ENCODE measurements around the gene VGLL2. TPM values are rescaled to one million over a fixed set of nuclear protein-coding genes. Genes with fewer than 3 reads are reported as not detected.

VGLL2 gene
- total and polyA plus RNA-seq, 10 donors = not detected

GRCh38 chr6:117306227-117306790, 41.0 kb downstream of the VGLL2 start:
- no peak for DNase-seq
- TF ChIP-seq POLR2A (IDR thresholded peaks at IDR 0.05) = no peak
- TF ChIP-seq CTCF (IDR thresholded peaks at IDR 0.05 in 8 of 11, conservative IDR thresholded peaks at IDR 0.05 in 3 of 11) = no peak
- TF ChIP-seq POLR2AphosphoS5 (IDR thresholded peaks at IDR 0.05) = no peak
- Histone ChIP-seq H3K36me3 (no peaks in the 10 kb centered on the region), H3K4me3 (no peak overlapping the region), H3K27me3 (replicated peaks in 1 of 7) (no peaks in the 10 kb centered on the region), H3K27ac (no peak overlapping the region), H3K9me3 (no peaks in the 10 kb centered on the region), H3K4me1 (no peaks in the 10 kb centered on the region)
- intact Hi-C loops (cut with DNase I; ENCODE audit: low total_unique reads) = no loop called here
- 67 to 85% (median 81%) methylated on average over 3 of the region's 3 CpGs for WGBS, 5 donors

GRCh38 chr6:117307655-117308054, 42.3 kb downstream of the VGLL2 start:
- no peak overlapping the region for H3K4me3 ChIP-seq
- TF ChIP-seq CTCF (IDR thresholded peaks at IDR 0.05 in 8 of 11, conservative IDR thresholded peaks at IDR 0.05 in 3 of 11) (no peak), POLR2A (IDR thresholded peaks at IDR 0.05) (no peak), POLR2AphosphoS5 (IDR thresholded peaks at IDR 0.05) (no peak)
- DNase-seq = no peak
- intact Hi-C loops (cut with DNase I; ENCODE audit: low total_unique reads) = no loop called here
- WGBS, 5 donors = 84 to 97% (median 95%) methylated on average over 3 of the region's 3 CpGs
- H3K9me3 ChIP-seq = no peaks in the 10 kb centered on the region
- H3K36me3 ChIP-seq = no peaks in the 10 kb centered on the region
- no peak overlapping the region for H3K27ac ChIP-seq
- H3K4me1 ChIP-seq = no peaks in the 10 kb centered on the region
- H3K27me3 ChIP-seq (replicated peaks in 1 of 7) = no peaks in the 10 kb centered on the region

GRCh38 chr6:117309069-117309468, 43.7 kb downstream of the VGLL2 start:
- no peaks in the 10 kb centered on the region for H3K36me3 ChIP-seq
- intact Hi-C loops (cut with DNase I; ENCODE audit: low total_unique reads) = no loop called here
- WGBS, 5 donors = 74 to 86% (median 78%) methylated on average over 3 of the region's 3 CpGs
- DNase-seq = no peak
- TF ChIP-seq POLR2A (IDR thresholded peaks at IDR 0.05) (no peak), POLR2AphosphoS5 (IDR thresholded peaks at IDR 0.05) (no peak), CTCF (IDR thresholded peaks at IDR 0.05 in 8 of 11, conservative IDR thresholded peaks at IDR 0.05 in 3 of 11) (no peak)
- H3K4me3 ChIP-seq = no peak overlapping the region
- H3K27me3 ChIP-seq (replicated peaks in 1 of 7) = no peaks in the 10 kb centered on the region
- H3K4me1 ChIP-seq = no peaks in the 10 kb centered on the region
- no peaks in the 10 kb centered on the region for H3K9me3 ChIP-seq
- H3K27ac ChIP-seq = no peak overlapping the region

- Histone ChIP-seq H3K27ac (no peak overlapping the region), H3K27me3 (replicated peaks in 1 of 7) (no peaks in the 10 kb centered on the region), H3K36me3 (no peaks in the 10 kb centered on the region), H3K4me3 (no peak overlapping the region), H3K9me3 (no peaks in the 10 kb centered on the region), H3K4me1 (no peaks in the 10 kb centered on the region)
- TF ChIP-seq POLR2AphosphoS5 (IDR thresholded peaks at IDR 0.05) = no peak
- TF ChIP-seq POLR2A (IDR thresholded peaks at IDR 0.05) = no peak
- TF ChIP-seq CTCF (IDR thresholded peaks at IDR 0.05 in 8 of 11, conservative IDR thresholded peaks at IDR 0.05 in 3 of 11) = no peak
- no peak for DNase-seq
- intact Hi-C loops (cut with DNase I; ENCODE audit: low total_unique reads) = no loop called here
Measured at GRCh38 chr6:117309611-117310010, 44.3 kb downstream of the VGLL2 start.
